Fibroblast of villous mesenchyme (primary cell): ENCODE data around the gene ADCY5. TPM values are rescaled to one million over a fixed set of nuclear protein-coding genes. Genes with fewer than 3 reads are reported as not detected.

Experiments
- DNase-seq: peaks from one replicate; pipeline ENCODE4 v3.0.0-alpha.2; 2010; ENCODE audit warnings: low read depth
- H3K4me3 ChIP-seq: 2 replicates; pipeline ENCODE4 v1.5.1; 2011; ENCODE audit warnings: low read depth, mild to moderate bottlenecking, low read length
- total RNA-seq: library from RNA; depleted of rRNA; stranded (reverse); fragments of >200 nt; gene quantifications from 2 replicates; pipeline ENCODE4 v1.2.3, GENCODE V29; 2012
- TF ChIP-seq, protein P1 (sequence below): IDR thresholded peaks from 2 replicates; pipeline ENCODE4 v1.5.1; 2012; ENCODE audit warnings: low read depth, mild to moderate bottlenecking, low read length; ENCODE audit not compliant: insufficient read depth

The ADCY5 gene
- total RNA-seq, 1 donor: 0.43 TPM

DNA sequence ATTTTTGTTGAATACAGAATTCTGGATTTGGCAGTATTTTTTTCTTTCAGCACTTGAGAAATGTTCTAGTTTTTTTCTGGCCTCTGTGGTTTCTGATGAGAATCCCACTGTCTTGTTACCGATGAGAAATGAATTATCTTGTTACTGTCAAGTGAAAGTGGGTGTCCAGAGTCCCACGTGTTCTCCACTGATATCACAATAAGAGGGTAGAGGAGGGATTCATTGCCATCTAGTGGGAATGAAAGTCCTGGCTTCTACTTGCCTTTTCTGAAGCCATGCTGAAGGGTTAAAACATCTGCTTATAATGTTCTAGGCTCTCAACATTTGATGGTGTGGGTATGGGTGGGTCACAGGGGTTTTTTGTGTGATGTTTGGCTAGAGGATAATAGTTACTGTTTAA lies 181.1 kb downstream of the ADCY5 start:
- TF ChIP-seq, protein P1, sequence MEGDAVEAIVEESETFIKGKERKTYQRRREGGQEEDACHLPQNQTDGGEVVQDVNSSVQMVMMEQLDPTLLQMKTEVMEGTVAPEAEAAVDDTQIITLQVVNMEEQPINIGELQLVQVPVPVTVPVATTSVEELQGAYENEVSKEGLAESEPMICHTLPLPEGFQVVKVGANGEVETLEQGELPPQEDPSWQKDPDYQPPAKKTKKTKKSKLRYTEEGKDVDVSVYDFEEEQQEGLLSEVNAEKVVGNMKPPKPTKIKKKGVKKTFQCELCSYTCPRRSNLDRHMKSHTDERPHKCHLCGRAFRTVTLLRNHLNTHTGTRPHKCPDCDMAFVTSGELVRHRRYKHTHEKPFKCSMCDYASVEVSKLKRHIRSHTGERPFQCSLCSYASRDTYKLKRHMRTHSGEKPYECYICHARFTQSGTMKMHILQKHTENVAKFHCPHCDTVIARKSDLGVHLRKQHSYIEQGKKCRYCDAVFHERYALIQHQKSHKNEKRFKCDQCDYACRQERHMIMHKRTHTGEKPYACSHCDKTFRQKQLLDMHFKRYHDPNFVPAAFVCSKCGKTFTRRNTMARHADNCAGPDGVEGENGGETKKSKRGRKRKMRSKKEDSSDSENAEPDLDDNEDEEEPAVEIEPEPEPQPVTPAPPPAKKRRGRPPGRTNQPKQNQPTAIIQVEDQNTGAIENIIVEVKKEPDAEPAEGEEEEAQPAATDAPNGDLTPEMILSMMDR: peak; percentile 5
- H3K4me3 ChIP-seq: no peak overlapping the region
- DNase-seq: no peak

- TF ChIP-seq, protein P1: no peak
- H3K4me3 ChIP-seq: no peak overlapping the region
- no peak for DNase-seq
Measured at GRCh38 chr3:123263941-123264340, 184.9 kb downstream of the ADCY5 start.

- H3K4me3 ChIP-seq: no peak overlapping the region
- no peak for DNase-seq
- TF ChIP-seq, protein P1: no peak
Measured at GRCh38 chr3:123262868-123263267, 186.0 kb downstream of the ADCY5 start.

DNA sequence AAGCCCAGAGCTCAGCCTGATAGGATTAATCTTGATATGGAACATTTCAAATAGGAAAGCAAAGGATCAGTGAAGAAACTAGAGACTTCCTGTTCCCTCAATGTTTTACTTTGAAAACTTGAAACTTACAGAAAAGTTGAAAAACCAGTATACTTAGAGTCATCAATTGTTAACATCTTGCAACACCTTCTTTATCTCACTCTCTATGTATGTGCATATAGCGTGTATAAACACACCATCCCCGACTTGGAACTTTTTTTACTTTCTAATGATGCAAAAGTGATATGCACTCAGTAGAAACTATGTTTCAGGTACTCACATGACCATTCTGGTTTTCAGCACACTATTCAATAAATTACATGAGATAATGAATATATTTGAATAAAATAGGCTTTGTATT lies 186.7 kb downstream of the ADCY5 start:
- no peak for DNase-seq
- TF ChIP-seq, protein P1: no peak
- no peak overlapping the region for H3K4me3 ChIP-seq

DNA sequence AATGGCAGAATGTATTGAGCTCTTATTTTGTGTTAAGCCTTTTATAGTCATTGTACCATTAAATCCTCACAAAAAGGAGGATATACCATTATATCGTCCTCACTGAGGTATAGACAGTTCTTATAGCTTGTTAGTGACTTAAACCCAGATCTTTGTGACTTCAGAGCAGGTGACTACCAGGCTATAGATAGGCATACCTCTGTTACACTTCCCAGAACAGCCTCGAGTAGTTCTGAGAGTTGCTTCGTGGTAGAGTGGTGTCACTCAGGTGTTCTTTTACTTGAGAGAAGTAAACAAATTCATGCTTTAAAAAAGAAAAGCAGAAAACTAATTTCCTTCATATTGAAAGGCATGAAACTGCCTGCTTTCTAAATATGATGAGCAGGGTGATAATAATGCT lies 187.2 kb downstream of the ADCY5 start:
- no peak overlapping the region for H3K4me3 ChIP-seq
- TF ChIP-seq, protein P1: no peak
- no peak for DNase-seq

DNA sequence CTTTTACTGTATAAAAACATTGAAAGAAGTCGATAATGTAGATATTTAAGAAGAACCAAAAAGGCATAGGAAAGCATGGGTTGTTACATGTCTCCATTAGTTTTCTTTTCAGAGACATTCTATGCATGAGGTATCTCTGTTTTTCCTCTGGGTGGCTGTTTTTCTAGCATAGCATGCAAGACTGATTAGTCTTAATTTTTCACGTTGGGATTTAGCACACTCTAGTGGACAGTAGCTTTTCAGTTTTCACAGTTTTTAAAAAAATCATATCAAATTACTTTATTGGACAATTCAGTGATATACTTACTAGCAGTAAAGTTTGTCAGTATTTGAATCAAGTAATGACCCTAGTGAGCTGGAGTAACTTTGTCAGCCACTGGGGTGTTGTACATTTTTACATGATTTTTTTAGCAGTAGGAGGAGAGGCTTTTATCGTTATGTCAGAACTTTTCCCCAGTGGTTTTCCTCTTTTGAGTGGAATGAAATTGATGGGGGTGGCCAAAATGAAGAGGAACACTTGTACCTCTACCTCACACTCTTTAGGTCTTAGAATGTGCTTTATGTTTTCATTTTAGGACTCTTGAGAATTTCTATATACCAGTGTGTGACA lies 190.0 kb downstream of the ADCY5 start:
- H3K4me3 ChIP-seq: no peak overlapping the region
- DNase-seq: peak; percentile 68
- TF ChIP-seq, protein P1: peak; percentile 65

- TF ChIP-seq, protein P1: no peak
- DNase-seq: no peak
- H3K4me3 ChIP-seq: no peak overlapping the region
Measured at GRCh38 chr3:123258359-123258758, 190.5 kb downstream of the ADCY5 start.
